H1 (cell line): ENCODE results near the gene S100A16. TPM values are rescaled to one million over a fixed set of nuclear protein-coding genes. Genes with fewer than 3 reads are reported as not detected.

ENCODE experiments used
- ATF2 ChIP-seq: IDR thresholded peaks from 2 replicates; pipeline ENCODE4 v1.6.1; 2012; ENCODE audit warnings: low read length, inconsistent platforms
- CBX8 ChIP-seq: fragments of 300-800, 300-1000 bp; sonication (generic); IDR thresholded peaks from 2 replicates; pipeline ENCODE4 v1.7.1; 2016; ENCODE audit warnings: low read depth, low read length, borderline replicate concordance
- CREB1 ChIP-seq: IDR thresholded peaks from 2 replicates; pipeline ENCODE4 v1.6.1; 2012; ENCODE audit warnings: inconsistent platforms
- CTBP2 ChIP-seq: IDR thresholded peaks from 2 replicates; pipeline ENCODE4 v1.7.0; 2011; ENCODE audit warnings: borderline replicate concordance, mild to moderate bottlenecking, moderate library complexity, mixed read lengths, low read length; ENCODE audit not compliant: insufficient read depth, insufficient read length
- CTCF ChIP-seq, 3 experiments: IDR thresholded peaks; 1 replicate in 2 of 3; 2 replicates in 1 of 3; pipeline versions ENCODE4 v1.5.1 to v1.6.1; 2011; ENCODE audit warnings: low read length in 3 of 3, mild to moderate bottlenecking in 3 of 3, inconsistent platforms in 2 of 3, low read depth in 1 of 3, moderate library complexity in 1 of 3; ENCODE audit not compliant: insufficient read depth in 1 of 3; ENCODE audit errors: control extremely low read depth in 1 of 3
- EP300 ChIP-seq, 2 experiments: IDR thresholded peaks; 1 replicate in 1 of 2; 2 replicates in 1 of 2; pipeline ENCODE4 v1.6.1; 2011 to 2012; ENCODE audit warnings: low read depth in 2 of 2, low read length in 2 of 2, mild to moderate bottlenecking in 2 of 2, borderline replicate concordance in 1 of 2, inconsistent platforms in 1 of 2, moderate library complexity in 1 of 2
- GTF2F1 ChIP-seq: IDR thresholded peaks from 2 replicates; pipeline ENCODE4 v1.6.1; 2012; ENCODE audit warnings: low read depth, low read length, improper control_type of control experiment, borderline replicate concordance
- JUN ChIP-seq: IDR thresholded peaks from 2 replicates; pipeline ENCODE4 v1.6.1; 2011; ENCODE audit warnings: low read depth, mild to moderate bottlenecking, improper control_type of control experiment, low read length
- PHF8 ChIP-seq: fragments of 200-600 bp; sonication (generic); conservative IDR thresholded peaks from 2 replicates; pipeline ENCODE4 v1.7.1; 2012; ENCODE audit warnings: low read depth, mild to moderate bottlenecking, inconsistent platforms, low read length, moderate library complexity
- RAD21 ChIP-seq, 2 experiments: IDR thresholded peaks in 1 of 2; conservative IDR thresholded peaks in 1 of 2; 2 replicates each; pipeline ENCODE4 v1.6.1; 2011; ENCODE audit warnings: low read depth in 2 of 2, low read length in 2 of 2, improper control_type of control experiment in 1 of 2, inconsistent platforms in 1 of 2, mild to moderate bottlenecking in 1 of 2, moderate library complexity in 1 of 2
- RBBP5 ChIP-seq: IDR thresholded peaks from 2 replicates; pipeline ENCODE4 v1.7.1; 2012; ENCODE audit warnings: low read depth, mild to moderate bottlenecking, inconsistent platforms, low read length, moderate library complexity, borderline replicate concordance
- polyA plus RNA-seq, 7 experiments: library from polyadenylated mRNA; depleted of rRNA in 3 of 7; stranded (reverse) in 5 of 7; unstranded in 2 of 7; fragments of >200 nt in 5 of 7; fragments of 200-250 nt in 2 of 7; gene quantifications; 1 replicate in 5 of 7; 2 replicates in 1 of 7; 4 replicates in 1 of 7; pipeline versions ENCODE4 v1.2.1 to v1.2.3, GENCODE V29; 2011 to 2013; ENCODE audit warnings: missing spikeins in 2 of 7, mixed read lengths in 2 of 7
- total RNA-seq: library from RNA; stranded (reverse); fragmentation: NEBNext Ultra II Directional; extraction: Animal tissue kit (Norgen Biotek cat#: 25700); gene quantifications from 2 replicates; pipeline ENCODE4 v1.2.1, GENCODE V29; 2021

The S100A16 gene
- total and polyA plus RNA-seq, 2 of the 8 experiments (the other 6 are each of a cell fraction or from before 2014, with no cell fraction given), result 14.9 to 61.4 TPM

- TF ChIP-seq CBX8, result no peak
- no peak for TF ChIP-seq RBBP5
- peak; percentile 85 for TF ChIP-seq CREB1
- TF ChIP-seq EP300 (IDR thresholded peaks at IDR 0.05; ENCODE audit: borderline replicate concordance in 1 of 2, low read depth in 2 of 2, low read length in 2 of 2), result peak in 1 of 2 experiments; percentile 63; a peak in 1 of 3 replicates
- peak; percentile 95 to 97 for TF ChIP-seq RAD21 (IDR thresholded peaks at IDR 0.05 in 1 of 2, conservative IDR thresholded peaks at IDR 0.05 in 1 of 2; ENCODE audit: low read depth in 2 of 2, low read length in 2 of 2)
- TF ChIP-seq ATF2, result peak; percentile 70; the same call in 1 of the 2 replicates
- no peak for TF ChIP-seq PHF8
- TF ChIP-seq CTBP2, result no peak
- no peak for TF ChIP-seq JUN
- TF ChIP-seq CTCF (IDR thresholded peaks at IDR 0.05; ENCODE audit: control extremely low read depth in 1 of 3, insufficient read depth in 1 of 3, low read depth in 1 of 3, low read length in 3 of 3), result peak; percentile 92 to 98 (median 97)
- no peak for TF ChIP-seq GTF2F1
Measured at GRCh38 chr1:153568367-153569099, 44.4 kb downstream of the S100A16 start (continued).
